ENCODE data around the gene APC. TPM values are rescaled to one million over a fixed set of nuclear protein-coding genes. Genes with fewer than 3 reads are reported as not detected.

Gene APC
- total RNA-seq, 1 experiment from 2014 or later, result 47.6 TPM

- H3K4me3 Mint-ChIP-seq (ENCODE audit: low read depth, unreplicated experiment), result no peak overlapping the region
- H3K4me1 Mint-ChIP-seq (ENCODE audit: low read depth, unreplicated experiment), result no peaks in the 10 kb centered on the region
- intact Hi-C loops (cut with micrococcal nuclease; ENCODE audit: unreplicated experiment), result no loop called here
- DNase-seq, result no peak
- CTCF ChIA-PET, result no interaction called here
- H3K27me3 Mint-ChIP-seq (ENCODE audit: unreplicated experiment), result no peaks in the 10 kb centered on the region
- no peak for TF ChIP-seq CTCF (IDR thresholded peaks at IDR 0.05; ENCODE audit: unreplicated experiment)
- no peak overlapping the region for H3K27ac Mint-ChIP-seq (ENCODE audit: unreplicated experiment)
- no TSS peak for BruUV-seq (replicated peaks)
- peaks cover 6% of the 10 kb centered on the region for H3K9me3 Mint-ChIP-seq (ENCODE audit: low read depth, unreplicated experiment)
- peaks cover 15% of the 10 kb centered on the region for H3K36me3 Mint-ChIP-seq (ENCODE audit: insufficient read depth, unreplicated experiment)
Measured at GRCh38 chr5:112822456-112822855, 84.8 kb downstream of the APC start.

GRCh38 chr5:112823181-112823580 lies 85.5 kb downstream of the APC start:
- Mint-ChIP-seq H3K27me3 (ENCODE audit: unreplicated experiment) (no peaks in the 10 kb centered on the region), H3K4me3 (ENCODE audit: low read depth, unreplicated experiment) (no peak overlapping the region), H3K4me1 (ENCODE audit: low read depth, unreplicated experiment) (no peaks in the 10 kb centered on the region), H3K36me3 (ENCODE audit: insufficient read depth, unreplicated experiment) (peaks cover 15% of the 10 kb centered on the region), H3K27ac (ENCODE audit: unreplicated experiment) (no peak overlapping the region), H3K9me3 (ENCODE audit: low read depth, unreplicated experiment) (peaks cover 6% of the 10 kb centered on the region)
- no peak for DNase-seq
- TF ChIP-seq CTCF (IDR thresholded peaks at IDR 0.05; ENCODE audit: unreplicated experiment), result no peak
- intact Hi-C loops (cut with micrococcal nuclease; ENCODE audit: unreplicated experiment), result no loop called here
- BruUV-seq (replicated peaks), result no TSS peak
- CTCF ChIA-PET, result no interaction called here

GRCh38 chr5:112823656-112824055 lies 86.0 kb downstream of the APC start:
- H3K4me1 Mint-ChIP-seq (ENCODE audit: low read depth, unreplicated experiment), result no peaks in the 10 kb centered on the region
- CTCF ChIA-PET, result no interaction called here
- peak; percentile 23 for DNase-seq
- TF ChIP-seq CTCF (IDR thresholded peaks at IDR 0.05; ENCODE audit: unreplicated experiment), result no peak
- intact Hi-C loops (cut with micrococcal nuclease; ENCODE audit: unreplicated experiment), result no loop called here
- no peak overlapping the region for H3K27ac Mint-ChIP-seq (ENCODE audit: unreplicated experiment)
- no peak overlapping the region for H3K4me3 Mint-ChIP-seq (ENCODE audit: low read depth, unreplicated experiment)
- peaks cover 6% of the 10 kb centered on the region for H3K9me3 Mint-ChIP-seq (ENCODE audit: low read depth, unreplicated experiment)
- no peaks in the 10 kb centered on the region for H3K27me3 Mint-ChIP-seq (ENCODE audit: unreplicated experiment)
- H3K36me3 Mint-ChIP-seq (ENCODE audit: insufficient read depth, unreplicated experiment), result peaks cover 20% of the 10 kb centered on the region
- BruUV-seq (replicated peaks), result no TSS peak

- peaks cover 20% of the 10 kb centered on the region for H3K36me3 Mint-ChIP-seq (ENCODE audit: insufficient read depth, unreplicated experiment)
- no peak overlapping the region for H3K4me3 Mint-ChIP-seq (ENCODE audit: low read depth, unreplicated experiment)
- no peak for DNase-seq
- H3K27me3 Mint-ChIP-seq (ENCODE audit: unreplicated experiment), result no peaks in the 10 kb centered on the region
- H3K4me1 Mint-ChIP-seq (ENCODE audit: low read depth, unreplicated experiment), result no peaks in the 10 kb centered on the region
- no TSS peak for BruUV-seq (replicated peaks)
- intact Hi-C loops (cut with micrococcal nuclease; ENCODE audit: unreplicated experiment), result no loop called here
- TF ChIP-seq CTCF (IDR thresholded peaks at IDR 0.05; ENCODE audit: unreplicated experiment), result no peak
- CTCF ChIA-PET, result no interaction called here
- no peak overlapping the region for H3K27ac Mint-ChIP-seq (ENCODE audit: unreplicated experiment)
- peaks cover 6% of the 10 kb centered on the region for H3K9me3 Mint-ChIP-seq (ENCODE audit: low read depth, unreplicated experiment)
Measured at GRCh38 chr5:112824197-112824596, 86.5 kb downstream of the APC start.

GRCh38 chr5:112830378-112830777 lies 92.7 kb downstream of the APC start:
- Mint-ChIP-seq H3K4me1 (ENCODE audit: low read depth, unreplicated experiment) (no peaks in the 10 kb centered on the region), H3K4me3 (ENCODE audit: low read depth, unreplicated experiment) (no peak overlapping the region), H3K27me3 (ENCODE audit: unreplicated experiment) (no peaks in the 10 kb centered on the region), H3K36me3 (ENCODE audit: insufficient read depth, unreplicated experiment) (peaks cover 10% of the 10 kb centered on the region), H3K9me3 (ENCODE audit: low read depth, unreplicated experiment) (no peaks in the 10 kb centered on the region), H3K27ac (ENCODE audit: unreplicated experiment) (no peak overlapping the region)
- BruUV-seq (replicated peaks), result no TSS peak
- DNase-seq, result no peak
- intact Hi-C loops (cut with micrococcal nuclease; ENCODE audit: unreplicated experiment), result no loop called here
- TF ChIP-seq CTCF (IDR thresholded peaks at IDR 0.05; ENCODE audit: unreplicated experiment), result no peak
- CTCF ChIA-PET, result no interaction called here
